ENCODE results near the gene GTF2F2.

Gene GTF2F2, protein sequence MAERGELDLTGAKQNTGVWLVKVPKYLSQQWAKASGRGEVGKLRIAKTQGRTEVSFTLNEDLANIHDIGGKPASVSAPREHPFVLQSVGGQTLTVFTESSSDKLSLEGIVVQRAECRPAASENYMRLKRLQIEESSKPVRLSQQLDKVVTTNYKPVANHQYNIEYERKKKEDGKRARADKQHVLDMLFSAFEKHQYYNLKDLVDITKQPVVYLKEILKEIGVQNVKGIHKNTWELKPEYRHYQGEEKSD

DNA sequence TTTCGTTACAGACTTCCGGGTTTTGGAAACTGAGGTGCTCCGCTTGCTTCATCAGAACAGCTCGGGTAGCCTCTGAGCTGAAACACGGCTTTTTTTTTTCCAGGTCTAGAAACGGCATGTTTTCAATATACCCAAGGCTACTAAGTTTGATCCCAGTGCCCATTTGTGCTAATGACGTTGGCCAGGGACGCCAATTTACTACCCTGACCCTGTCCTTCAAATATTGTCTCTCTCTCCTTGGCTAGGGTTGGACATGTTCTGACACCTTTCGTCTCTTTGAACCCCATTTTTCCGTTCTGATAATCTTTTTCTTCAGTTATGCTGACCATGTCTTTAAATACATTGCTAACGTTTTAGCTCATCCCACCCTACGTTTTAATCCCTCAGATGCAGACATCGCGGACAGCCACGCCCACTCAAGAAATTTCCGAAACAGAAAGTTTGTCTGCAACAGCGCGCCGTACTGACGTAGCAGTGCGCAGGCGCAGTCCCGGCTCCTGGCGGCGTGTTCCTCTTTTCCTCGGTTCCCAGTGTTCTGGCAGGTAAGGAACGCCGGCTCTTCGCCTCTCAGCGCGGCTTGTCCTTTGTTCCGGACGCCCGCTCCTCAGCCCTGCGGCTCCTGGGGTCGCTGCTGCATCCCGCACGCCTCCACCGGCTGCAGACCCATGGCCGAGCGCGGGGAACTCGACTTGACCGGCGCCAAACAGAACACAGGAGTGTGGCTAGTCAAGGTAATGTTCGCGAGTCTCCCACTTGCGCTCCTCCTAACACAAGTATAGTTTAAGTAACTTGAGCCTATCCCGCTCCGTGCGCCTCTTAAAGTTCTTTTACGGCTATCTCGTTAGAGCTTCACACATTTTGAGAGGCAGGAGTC, at the start of gene GTF2F2:
Gene GTF2F2 (plus strand): TSS at position 520 of the 874 bp plus-strand sequence. CDS start 146 bp downstream, at position 666.
- Mint-ChIP-seq H3K27ac (no peak within 1 kb of the TSS), H3K9me3 (no peaks in the 10 kb centered on the region), H3K4me1 (peaks cover 7% of the 10 kb centered on the region), H3K27me3 (ENCODE audit: low read depth) (no peaks in the 10 kb centered on the region), H3K4me3 (no peak within 1 kb of the TSS), H3K36me3 (ENCODE audit: low read depth) (peaks cover 6% of the 10 kb centered on the region)
- TF ChIP-seq, protein P1, sequence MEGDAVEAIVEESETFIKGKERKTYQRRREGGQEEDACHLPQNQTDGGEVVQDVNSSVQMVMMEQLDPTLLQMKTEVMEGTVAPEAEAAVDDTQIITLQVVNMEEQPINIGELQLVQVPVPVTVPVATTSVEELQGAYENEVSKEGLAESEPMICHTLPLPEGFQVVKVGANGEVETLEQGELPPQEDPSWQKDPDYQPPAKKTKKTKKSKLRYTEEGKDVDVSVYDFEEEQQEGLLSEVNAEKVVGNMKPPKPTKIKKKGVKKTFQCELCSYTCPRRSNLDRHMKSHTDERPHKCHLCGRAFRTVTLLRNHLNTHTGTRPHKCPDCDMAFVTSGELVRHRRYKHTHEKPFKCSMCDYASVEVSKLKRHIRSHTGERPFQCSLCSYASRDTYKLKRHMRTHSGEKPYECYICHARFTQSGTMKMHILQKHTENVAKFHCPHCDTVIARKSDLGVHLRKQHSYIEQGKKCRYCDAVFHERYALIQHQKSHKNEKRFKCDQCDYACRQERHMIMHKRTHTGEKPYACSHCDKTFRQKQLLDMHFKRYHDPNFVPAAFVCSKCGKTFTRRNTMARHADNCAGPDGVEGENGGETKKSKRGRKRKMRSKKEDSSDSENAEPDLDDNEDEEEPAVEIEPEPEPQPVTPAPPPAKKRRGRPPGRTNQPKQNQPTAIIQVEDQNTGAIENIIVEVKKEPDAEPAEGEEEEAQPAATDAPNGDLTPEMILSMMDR (IDR thresholded peaks at IDR 0.05; ENCODE audit: unreplicated experiment in 3 of 3): no peak

DNA sequence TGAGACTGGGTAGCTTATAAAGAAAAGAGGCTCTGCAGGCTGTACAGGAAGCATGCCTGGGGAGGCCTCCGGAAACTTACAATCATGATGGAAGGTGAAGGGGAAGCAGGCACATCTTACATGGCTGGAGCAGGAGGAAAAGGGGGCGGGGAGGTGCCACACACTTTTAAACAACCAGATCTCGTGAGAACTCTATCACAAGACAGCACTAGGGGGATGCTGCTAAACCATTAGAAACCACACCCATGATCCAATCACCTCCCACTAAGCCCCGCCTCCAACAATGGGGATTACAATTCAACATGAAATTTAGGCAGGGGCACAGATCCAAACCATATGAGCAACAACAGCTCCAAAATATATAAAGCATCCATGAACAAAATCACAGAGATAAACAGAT, 46.5 kb upstream of the GTF2F2 start:
- no peaks in the 10 kb centered on the region for H3K36me3 Mint-ChIP-seq (ENCODE audit: low read depth)
- H3K27me3 Mint-ChIP-seq (ENCODE audit: low read depth): peaks cover 7% of the 10 kb centered on the region
- TF ChIP-seq, protein P1 (IDR thresholded peaks at IDR 0.05; ENCODE audit: unreplicated experiment in 3 of 3): no peak
- no peak overlapping the region for H3K4me3 Mint-ChIP-seq
- H3K27ac Mint-ChIP-seq: no peak overlapping the region
- no peaks in the 10 kb centered on the region for H3K4me1 Mint-ChIP-seq
- no peaks in the 10 kb centered on the region for H3K9me3 Mint-ChIP-seq

DNA sequence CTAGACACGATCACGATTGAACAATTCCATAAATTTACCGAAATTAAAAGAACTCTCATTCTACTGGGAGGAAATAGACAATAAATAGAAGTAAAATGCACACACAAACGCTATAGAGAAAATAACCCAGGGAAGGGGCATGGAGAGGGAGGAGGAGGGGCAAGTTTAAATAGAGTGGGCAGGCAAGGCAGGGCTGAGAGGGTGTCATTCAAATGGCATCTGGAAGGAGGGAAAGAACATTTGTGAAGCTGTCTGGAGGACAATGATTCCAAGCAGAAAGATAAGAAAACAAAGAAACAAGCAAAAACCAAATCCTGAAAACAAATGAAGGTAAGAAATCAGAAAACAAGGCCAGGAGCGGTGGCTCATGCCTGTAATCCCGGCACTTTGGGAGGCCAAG, 45.6 kb upstream of the GTF2F2 start:
- TF ChIP-seq, protein P1 (IDR thresholded peaks at IDR 0.05; ENCODE audit: unreplicated experiment in 3 of 3): no peak
- Mint-ChIP-seq H3K27ac (no peak overlapping the region), H3K9me3 (no peaks in the 10 kb centered on the region), H3K4me1 (no peaks in the 10 kb centered on the region), H3K4me3 (no peak overlapping the region), H3K36me3 (ENCODE audit: low read depth) (no peaks in the 10 kb centered on the region), H3K27me3 (ENCODE audit: low read depth) (peaks cover 10% of the 10 kb centered on the region)

DNA sequence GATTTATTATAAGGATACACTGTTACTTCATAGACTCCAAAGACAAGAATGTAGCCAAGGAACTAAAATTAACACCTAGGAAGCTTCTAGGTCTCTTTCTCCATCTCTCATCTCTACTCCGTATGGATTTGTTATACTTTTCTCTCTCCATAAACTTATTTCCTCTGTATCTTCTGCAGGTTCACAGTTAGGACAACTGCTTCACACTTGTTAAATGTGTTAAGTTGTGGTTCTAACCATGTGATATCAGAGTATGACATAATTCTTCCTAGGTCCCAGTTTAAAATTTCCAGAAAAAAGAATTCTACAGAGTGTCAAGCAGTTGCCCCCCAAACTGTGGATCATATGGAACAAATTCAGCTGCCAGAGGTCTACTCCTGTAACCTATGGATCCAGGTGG, 42.3 kb upstream of the GTF2F2 start:
- Mint-ChIP-seq H3K4me3 (no peak overlapping the region), H3K9me3 (no peaks in the 10 kb centered on the region), H3K4me1 (no peaks in the 10 kb centered on the region), H3K27me3 (ENCODE audit: low read depth) (peaks cover 10% of the 10 kb centered on the region), H3K36me3 (ENCODE audit: low read depth) (no peaks in the 10 kb centered on the region), H3K27ac (no peak overlapping the region)
- TF ChIP-seq, protein P1 (IDR thresholded peaks at IDR 0.05; ENCODE audit: unreplicated experiment in 3 of 3): no peak

DNA sequence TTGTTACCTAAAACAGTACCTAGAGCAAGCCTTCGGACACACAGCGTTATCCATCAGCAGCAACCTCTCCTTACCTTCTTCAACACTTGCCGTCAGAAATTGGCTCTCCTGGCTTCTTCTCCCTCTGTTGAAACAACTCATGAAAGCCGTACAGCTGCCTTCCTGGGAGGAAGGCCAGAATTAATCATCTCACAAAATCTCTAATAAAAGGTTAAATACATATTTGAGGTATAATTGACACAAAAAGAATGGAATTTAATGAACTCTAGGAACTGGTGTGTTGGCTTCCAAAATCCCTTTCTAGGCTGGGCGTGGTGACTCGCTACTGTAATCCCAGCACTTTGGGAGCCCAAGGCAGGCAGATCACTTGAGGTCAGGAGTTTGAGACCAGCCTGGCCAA, 37.3 kb upstream of the GTF2F2 start:
- TF ChIP-seq, protein P1 (IDR thresholded peaks at IDR 0.05; ENCODE audit: unreplicated experiment in 3 of 3): no peak
- Mint-ChIP-seq H3K4me3 (no peak overlapping the region), H3K9me3 (no peaks in the 10 kb centered on the region), H3K4me1 (no peaks in the 10 kb centered on the region), H3K27ac (no peak overlapping the region), H3K36me3 (ENCODE audit: low read depth) (no peaks in the 10 kb centered on the region), H3K27me3 (ENCODE audit: low read depth) (peaks cover 4% of the 10 kb centered on the region)

All from nephron (organoid).